Adrenal gland (tissue), 12 donors: ENCODE data around the gene ETNPPL. TPM values are rescaled to one million over a fixed set of nuclear protein-coding genes. Genes with fewer than 3 reads are reported as not detected.

ENCODE experiments used
- DNase-seq, 7 donors: peaks; one replicate each; pipeline ENCODE4 v3.0.0-alpha.2; 2019 to 2020
- H3K27ac ChIP-seq, 5 donors: fragments of 200-600 bp; sonication (generic) in 4 of 5; 1 replicate in 3 of 5; 2 replicates in 2 of 5; pipeline versions ENCODE4 v1.5.1 to v1.8.0; 2016 to 2020; ENCODE audit warnings: mild to moderate bottlenecking in 1 of 5
- H3K27me3 ChIP-seq: fragments of 200-600 bp; 2 replicates; pipeline ENCODE4 v1.8.0; 2021
- H3K36me3 ChIP-seq, 2 donors: fragments of 200-600 bp; replicated peaks in 1 of 2; 1 replicate in 1 of 2; 2 replicates in 1 of 2; pipeline versions ENCODE4 v1.5.1 to v1.8.0; 2018 to 2022
- H3K4me1 ChIP-seq, 2 donors: fragments of 200-600 bp; replicated peaks in 1 of 2; 1 replicate in 1 of 2; 2 replicates in 1 of 2; pipeline versions ENCODE4 v1.5.1 to v1.8.0; 2018 to 2021
- H3K4me3 ChIP-seq, 4 donors: fragments of 200-600 bp; sonication (generic) in 3 of 4; one replicate each; pipeline ENCODE4 v1.5.1; 2016 to 2018
- H3K9me3 ChIP-seq, 3 donors: fragments of 200-600 bp; sonication (generic) in 1 of 3; replicated peaks in 1 of 3; 1 replicate in 2 of 3; 2 replicates in 1 of 3; pipeline versions ENCODE4 v1.5.1 to v1.8.0; 2016 to 2021
- POLR2A ChIP-seq, 2 donors: fragments of 450-650 bp; IDR thresholded peaks; one replicate each; pipeline ENCODE4 v1.6.1; 2017; ENCODE audit warnings: antibody characterized with exemption in 2 of 2, mild to moderate bottlenecking in 2 of 2, moderate library complexity in 1 of 2
- WGBS, 4 donors: extraction: QIAGEN DNeasy Blood & Tissue Kit in 2 of 4; methylation state at CpG; one replicate each; pipeline versions ENCODE4 v1.1.5 to v1.1.7; 2013 to 2017; 5-methylcytosine and 5-hydroxymethylcytosine counted together
- intact Hi-C, 2 donors: fragments of 100-400 bp; cut with DNase I; formaldehyde crosslinking; loops; one replicate each; pipeline versions ENCODE4 v1.14.1 to v1.15.0; 2022 to 2023
- polyA plus RNA-seq, 3 donors: library from polyadenylated mRNA; stranded (reverse); fragments of 200-250 nt in 2 of 3; fragments of 350-450 nt in 1 of 3; fragmentation: Illumina TruSeq in 1 of 3; extraction: RNeasy Lipid Tissue Mini Kit (QIAGEN cat#74804) in 1 of 3; gene quantifications; one replicate each; pipeline ENCODE4 v1.2.3, GENCODE V29; 2013 to 2014
- total RNA-seq, 9 donors: library from RNA; depleted of rRNA in 4 of 9; stranded (reverse); fragments of >200 nt in 4 of 9; fragments of 120-200 nt in 1 of 9; fragmentation: NEBNext Ultra II Directional in 1 of 9; extraction: Animal tissue kit (Norgen Biotek cat#: 25700) in 1 of 9; gene quantifications; one replicate each; pipeline versions ENCODE4 v1.1.0 to v1.2.4, GENCODE V29; 2013 to 2023
- TF ChIP-seq, protein P1 (sequence below), 6 experiments: fragments of 450-650 bp in 4 of 6; fragments of 200-600 bp in 2 of 6; sonication (generic) in 1 of 6; IDR thresholded peaks; 1 replicate in 5 of 6; 2 replicates in 1 of 6; pipeline versions ENCODE4 v1.5.1 to v1.8.0; 2016 to 2021; ENCODE audit warnings: antibody characterized with exemption in 6 of 6, mild to moderate bottlenecking in 2 of 6, moderate library complexity in 1 of 6
- donor health status: healthy with polysubstance abuse.
- donor health status: Bipolar disorder and iron deficiency.
- donor health status: DM: yes; HTN: yes; CAD: no.
- donor health status: DM: no; HTN: no; CAD: no.
- donor health status: DM: no; HTN: no; CAD: no.
- donor health status: DM: yes; HTN: yes; CAD: no.

Gene ETNPPL
- total and polyA plus RNA-seq, 12 donors: 0.56 to 41.8 (median 2.6) TPM

DNA sequence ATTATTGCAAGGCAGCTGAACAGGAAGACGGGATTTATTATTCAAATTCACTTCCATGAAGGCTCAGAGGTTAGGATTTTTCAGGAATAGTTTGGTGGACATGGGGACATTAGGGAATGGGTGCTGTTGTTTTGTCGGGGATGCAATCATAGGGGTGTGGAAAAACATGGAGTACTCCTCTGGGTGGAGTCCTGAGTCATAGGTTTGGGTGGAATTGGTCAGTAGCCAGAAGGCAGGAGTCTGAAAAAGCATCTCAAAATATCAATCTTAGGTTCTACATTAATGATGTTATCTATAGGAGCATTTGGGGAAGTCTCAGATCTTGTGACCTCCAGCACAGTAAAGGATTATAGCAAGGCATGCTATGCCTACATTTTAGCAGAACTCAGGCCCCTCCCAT is 14.5 kb upstream of the ETNPPL start:
- intact Hi-C loops: no loop called here
- DNase-seq: no peak
- no peaks in the 10 kb centered on the region for H3K9me3 ChIP-seq
- TF ChIP-seq, protein P1, sequence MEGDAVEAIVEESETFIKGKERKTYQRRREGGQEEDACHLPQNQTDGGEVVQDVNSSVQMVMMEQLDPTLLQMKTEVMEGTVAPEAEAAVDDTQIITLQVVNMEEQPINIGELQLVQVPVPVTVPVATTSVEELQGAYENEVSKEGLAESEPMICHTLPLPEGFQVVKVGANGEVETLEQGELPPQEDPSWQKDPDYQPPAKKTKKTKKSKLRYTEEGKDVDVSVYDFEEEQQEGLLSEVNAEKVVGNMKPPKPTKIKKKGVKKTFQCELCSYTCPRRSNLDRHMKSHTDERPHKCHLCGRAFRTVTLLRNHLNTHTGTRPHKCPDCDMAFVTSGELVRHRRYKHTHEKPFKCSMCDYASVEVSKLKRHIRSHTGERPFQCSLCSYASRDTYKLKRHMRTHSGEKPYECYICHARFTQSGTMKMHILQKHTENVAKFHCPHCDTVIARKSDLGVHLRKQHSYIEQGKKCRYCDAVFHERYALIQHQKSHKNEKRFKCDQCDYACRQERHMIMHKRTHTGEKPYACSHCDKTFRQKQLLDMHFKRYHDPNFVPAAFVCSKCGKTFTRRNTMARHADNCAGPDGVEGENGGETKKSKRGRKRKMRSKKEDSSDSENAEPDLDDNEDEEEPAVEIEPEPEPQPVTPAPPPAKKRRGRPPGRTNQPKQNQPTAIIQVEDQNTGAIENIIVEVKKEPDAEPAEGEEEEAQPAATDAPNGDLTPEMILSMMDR (IDR thresholded peaks at IDR 0.05): no peak
- TF ChIP-seq POLR2A (IDR thresholded peaks at IDR 0.05): no peak
- H3K4me3 ChIP-seq: no peak overlapping the region
- no peaks in the 10 kb centered on the region for H3K36me3 ChIP-seq
- peaks cover 0 to 5% of the 10 kb centered on the region in 2 donors for H3K4me1 ChIP-seq
- no peak overlapping the region for H3K27ac ChIP-seq
- 82 to 93% (median 88%) methylated on average over 2 of the region's 2 CpGs for WGBS, 4 donors
- no peaks in the 10 kb centered on the region for H3K27me3 ChIP-seq

DNA sequence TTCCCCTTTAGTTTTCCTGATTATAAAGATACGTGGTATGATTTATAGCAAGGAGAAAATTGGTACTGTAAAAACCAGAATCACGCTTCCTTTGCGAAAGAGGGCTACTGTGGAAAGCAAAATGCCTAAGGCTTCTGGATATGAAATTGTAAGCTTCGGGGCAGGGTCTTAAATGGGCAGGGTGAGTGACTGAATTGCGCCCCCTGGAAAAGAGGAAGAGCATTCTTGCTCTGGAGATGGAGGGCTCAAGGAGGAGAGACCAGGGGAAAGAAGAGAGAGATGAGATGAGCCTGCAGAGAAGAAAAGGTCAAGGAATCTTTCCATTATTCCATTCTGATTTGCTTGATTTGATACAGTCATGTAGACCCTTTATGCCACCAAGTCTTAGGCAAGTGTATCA is 13.1 kb upstream of the ETNPPL start:
- Histone ChIP-seq H3K27me3 (no peaks in the 10 kb centered on the region), H3K36me3 (no peaks in the 10 kb centered on the region), H3K9me3 (no peaks in the 10 kb centered on the region), H3K4me3 (no peak overlapping the region), H3K4me1 (peaks cover 0 to 5% of the 10 kb centered on the region in 2 donors), H3K27ac (no peak overlapping the region)
- intact Hi-C loops: no loop called here
- TF ChIP-seq, protein P1 (IDR thresholded peaks at IDR 0.05): no peak
- no peak for TF ChIP-seq POLR2A (IDR thresholded peaks at IDR 0.05)
- no peak for DNase-seq
- 69 to 82% (median 75%) methylated on average over 5 of the region's 5 CpGs for WGBS, 4 donors

DNA sequence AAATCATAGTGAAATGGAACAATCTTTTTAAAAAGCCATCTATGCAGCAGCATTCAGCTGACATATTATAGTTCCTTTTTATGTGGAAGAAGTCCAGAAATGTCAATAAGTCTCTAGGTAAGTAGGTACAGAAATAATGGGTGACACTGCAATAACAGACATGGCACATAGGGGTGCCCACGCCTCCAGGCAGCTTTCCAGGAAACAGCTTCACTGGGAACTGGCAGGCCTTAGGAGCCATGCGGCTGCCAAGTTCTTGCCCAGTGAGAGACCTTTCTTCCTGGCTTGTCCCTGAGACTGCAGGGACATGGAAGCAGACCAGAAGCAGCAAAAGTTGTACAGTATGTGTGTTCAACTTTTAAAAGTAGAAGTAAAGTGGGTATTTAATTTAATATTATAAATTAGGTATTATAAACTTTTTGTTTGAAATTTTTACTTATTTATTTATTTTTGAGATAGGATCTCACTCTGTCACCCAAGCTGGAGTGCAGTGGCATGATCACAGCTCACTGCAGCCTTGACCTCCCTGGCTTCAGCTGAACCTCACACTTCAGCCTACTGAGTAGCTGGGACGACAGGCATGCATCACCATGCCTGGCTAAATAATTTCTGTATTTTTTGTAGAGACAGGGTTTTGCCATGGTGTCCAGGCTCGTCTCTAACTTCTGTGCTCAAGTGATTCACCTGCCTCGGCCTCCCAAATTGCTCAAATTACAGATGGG is 12.1 kb upstream of the ETNPPL start:
- no peaks in the 10 kb centered on the region for H3K27me3 ChIP-seq
- TF ChIP-seq POLR2A (IDR thresholded peaks at IDR 0.05): no peak
- TF ChIP-seq, protein P1 (IDR thresholded peaks at IDR 0.05): peak in 5 of 6 experiments; percentile 14 to 45 (median 28)
- H3K4me1 ChIP-seq: peaks cover 0 to 5% of the 10 kb centered on the region in 2 donors
- no peak overlapping the region for H3K4me3 ChIP-seq
- DNase-seq: peak; percentile 55 to 84 (median 75)
- H3K27ac ChIP-seq: no peak overlapping the region
- 45 to 53% (median 49%) methylated on average over 5 of the region's 5 CpGs for WGBS, 4 donors
- no peaks in the 10 kb centered on the region for H3K9me3 ChIP-seq
- intact Hi-C loops: no loop called here
- H3K36me3 ChIP-seq: no peaks in the 10 kb centered on the region

DNA sequence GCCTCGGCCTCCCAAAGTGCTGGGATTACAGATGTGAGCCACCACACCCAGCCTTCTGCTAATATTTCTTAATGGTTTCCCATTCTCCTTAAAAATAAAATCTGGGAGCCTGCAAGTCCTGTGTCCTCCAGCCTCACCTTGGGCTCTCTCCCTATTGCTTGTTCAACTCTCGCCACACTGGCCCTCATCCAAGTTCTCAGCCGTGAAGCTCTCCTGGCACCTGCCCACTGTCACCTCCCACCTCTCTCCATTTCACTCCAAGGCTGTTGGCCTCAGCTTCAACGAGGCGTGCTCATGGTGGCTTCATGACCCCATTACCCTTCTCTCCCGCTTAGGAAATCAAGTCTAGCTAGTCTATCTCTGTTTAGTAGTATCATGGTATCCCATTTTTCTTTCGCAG is 9.5 kb upstream of the ETNPPL start:
- no peaks in the 10 kb centered on the region for H3K36me3 ChIP-seq
- 77 to 85% (median 81%) methylated on average over 7 of the region's 7 CpGs for WGBS, 4 donors
- H3K4me3 ChIP-seq: no peak overlapping the region
- no peak for DNase-seq
- no peaks in the 10 kb centered on the region for H3K9me3 ChIP-seq
- H3K4me1 ChIP-seq: peaks cover 0 to 5% of the 10 kb centered on the region in 2 donors
- H3K27me3 ChIP-seq: no peaks in the 10 kb centered on the region
- TF ChIP-seq POLR2A (IDR thresholded peaks at IDR 0.05): no peak
- TF ChIP-seq, protein P1 (IDR thresholded peaks at IDR 0.05): no peak
- H3K27ac ChIP-seq: no peak overlapping the region
- intact Hi-C loops: no loop called here
